ENCODE results near the gene LRRN2.
"Not testable (repeated sequence)": the region's sequence is repeated elsewhere in the genome, so short reads cannot be mapped to it uniquely, and the experiment has no call there.

Gene LRRN2

GRCh38 chr1:204629459-204629858 is 56.1 kb downstream of the LRRN2 start:
- DNase-seq (ENCODE audit: low spot score), result not testable (repeated sequence)

DNA sequence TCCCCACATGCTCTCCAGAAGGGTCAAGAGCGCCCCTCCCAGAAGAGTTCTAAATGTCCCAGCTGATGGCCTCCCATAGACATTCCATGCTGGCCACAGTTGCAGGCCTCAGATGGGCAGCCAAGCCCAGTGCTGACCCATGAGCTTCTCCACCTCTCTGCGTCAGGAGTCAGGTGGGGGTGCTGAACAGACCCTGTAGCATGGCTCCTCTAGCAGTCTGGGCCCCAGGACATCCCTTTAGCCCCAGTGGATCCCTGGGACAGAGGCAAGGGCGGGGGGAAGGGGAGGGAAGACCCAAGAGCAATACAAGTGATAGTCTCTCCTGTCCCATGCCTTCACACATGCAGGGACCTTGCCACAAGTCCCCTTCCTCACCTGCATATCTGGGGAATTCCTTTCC is 56.7 kb downstream of the LRRN2 start:
- no peak for DNase-seq (ENCODE audit: low spot score)

GRCh38 chr1:204627436-204627835 is 58.1 kb downstream of the LRRN2 start:
- no peak for DNase-seq (ENCODE audit: low spot score)

- no peak for DNase-seq (ENCODE audit: low spot score)
These were observed 59.2 kb downstream of the LRRN2 start for GRCh38 chr1:204626381-204626780.

- DNase-seq (ENCODE audit: low spot score), result no peak
These were observed 60.8 kb downstream of the LRRN2 start for GRCh38 chr1:204624631-204625216.

GRCh38 chr1:204623894-204624361 is 61.6 kb downstream of the LRRN2 start:
- DNase-seq (ENCODE audit: low spot score), result peak; percentile 16

GRCh38 chr1:204623365-204623893 is 62.1 kb downstream of the LRRN2 start:
- no peak for DNase-seq (ENCODE audit: low spot score)

DNA sequence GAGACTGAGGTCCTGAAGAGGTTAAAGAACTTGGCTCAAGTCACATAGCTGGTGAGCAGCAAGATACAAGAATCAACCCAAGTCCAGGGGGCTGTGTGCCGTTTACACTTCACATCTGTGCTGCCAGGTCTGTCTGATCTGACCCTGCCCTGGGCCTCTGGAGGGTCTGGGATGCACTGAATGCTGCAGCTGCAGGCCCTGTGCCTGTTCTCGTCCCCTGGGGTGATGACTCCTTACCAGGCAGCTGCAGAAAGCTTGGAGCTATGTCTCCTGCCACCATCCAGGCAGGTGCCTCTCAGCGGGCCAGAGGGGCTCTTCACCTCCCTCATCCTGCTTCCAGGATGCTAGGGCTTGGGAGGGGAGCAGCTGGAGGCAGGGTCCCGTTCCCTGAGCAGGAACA is 63.5 kb downstream of the LRRN2 start:
- no peak for DNase-seq (ENCODE audit: low spot score)

- DNase-seq (ENCODE audit: low spot score), result no peak
These were observed 64.1 kb downstream of the LRRN2 start for GRCh38 chr1:204621396-204621795.

GRCh38 chr1:204619721-204620120 is 65.8 kb downstream of the LRRN2 start:
- no peak for DNase-seq (ENCODE audit: low spot score)

DNA sequence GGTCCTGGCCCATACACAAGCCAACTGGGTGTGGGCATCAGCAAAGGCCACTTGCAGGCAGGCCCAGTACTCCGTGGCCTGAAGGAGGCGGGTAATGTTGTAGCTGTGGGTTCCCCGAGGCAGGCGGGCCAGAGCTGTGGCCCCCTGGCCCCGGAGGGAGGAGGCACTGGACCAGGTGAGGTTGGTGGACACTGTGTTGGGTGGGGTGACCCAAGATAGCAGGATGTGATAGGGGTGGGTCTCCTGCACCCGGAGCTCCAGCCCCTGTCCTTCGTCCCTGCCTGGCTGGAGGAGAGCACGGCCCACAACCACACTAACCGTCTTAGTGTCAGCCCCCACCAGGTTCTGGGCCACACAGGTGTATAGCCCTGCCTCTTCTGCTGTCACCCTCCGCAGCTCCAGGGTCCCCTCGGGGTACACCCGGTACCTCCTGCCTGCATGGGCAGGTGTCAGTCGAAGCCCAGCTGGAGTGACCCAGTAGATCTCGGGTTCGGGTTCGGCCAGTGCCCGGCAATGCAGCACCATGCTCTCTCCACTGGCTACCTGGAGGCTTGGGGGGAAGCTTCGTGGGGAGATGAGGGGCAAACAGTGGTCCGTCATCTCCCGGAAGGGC is 67.3 kb downstream of the LRRN2 start:
- no peak for DNase-seq (ENCODE audit: low spot score)

GRCh38 chr1:204617256-204618147 is 68.0 kb downstream of the LRRN2 start:
- DNase-seq (ENCODE audit: low spot score), result no peak

DNA sequence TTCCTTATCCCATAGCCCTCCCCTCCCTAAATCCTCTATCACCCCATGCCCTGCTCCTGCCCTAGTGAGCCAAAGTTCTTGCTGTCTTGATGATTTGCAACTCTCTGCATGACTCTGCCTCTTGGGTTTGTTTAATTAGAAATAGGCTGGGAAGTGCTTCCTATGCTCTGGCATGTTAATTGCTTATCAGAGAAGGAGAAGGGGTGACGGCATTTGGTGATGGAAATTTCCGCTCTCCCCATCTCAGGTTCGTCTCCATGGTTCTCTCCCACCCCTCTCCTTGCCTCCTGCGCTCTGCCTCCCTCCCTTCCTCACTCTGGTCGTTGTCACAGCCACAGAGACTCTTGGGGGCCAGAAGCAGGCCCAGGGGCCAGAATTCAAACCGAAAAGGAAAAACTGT is 68.9 kb downstream of the LRRN2 start:
- no peak for DNase-seq (ENCODE audit: low spot score)

- no peak for DNase-seq (ENCODE audit: low spot score)
These were observed 69.7 kb downstream of the LRRN2 start for GRCh38 chr1:204615881-204616280.

GRCh38 chr1:204613636-204614035 is 71.9 kb downstream of the LRRN2 start:
- DNase-seq (ENCODE audit: low spot score), result no peak

DNA sequence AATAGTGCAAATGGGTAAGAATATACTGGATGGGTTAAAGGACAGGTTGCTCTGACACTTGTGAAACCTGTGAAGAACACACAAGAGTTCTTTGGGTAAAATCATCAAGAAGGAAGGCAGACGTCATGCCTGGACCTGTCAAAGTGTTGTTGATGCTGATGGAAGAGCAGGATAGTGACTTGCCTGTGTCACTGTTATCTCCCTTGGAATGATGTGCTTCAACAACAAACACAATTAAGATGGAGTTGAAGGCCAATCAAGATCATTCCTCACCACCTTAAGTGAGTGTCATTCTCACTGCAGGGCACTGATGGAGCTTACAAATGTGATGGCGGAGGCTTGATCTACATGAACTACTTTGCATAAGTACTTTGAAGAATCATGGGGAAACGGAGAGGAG is 73.2 kb downstream of the LRRN2 start:
- no peak for DNase-seq (ENCODE audit: low spot score)

- no peak for DNase-seq (ENCODE audit: low spot score)
These were observed 74.5 kb downstream of the LRRN2 start for GRCh38 chr1:204611036-204611435.

- DNase-seq (ENCODE audit: low spot score), result no peak
These were observed 77.6 kb downstream of the LRRN2 start for GRCh38 chr1:204607910-204608309.

GRCh38 chr1:204605791-204606190 is 79.7 kb downstream of the LRRN2 start:
- DNase-seq (ENCODE audit: low spot score), result no peak

DNA sequence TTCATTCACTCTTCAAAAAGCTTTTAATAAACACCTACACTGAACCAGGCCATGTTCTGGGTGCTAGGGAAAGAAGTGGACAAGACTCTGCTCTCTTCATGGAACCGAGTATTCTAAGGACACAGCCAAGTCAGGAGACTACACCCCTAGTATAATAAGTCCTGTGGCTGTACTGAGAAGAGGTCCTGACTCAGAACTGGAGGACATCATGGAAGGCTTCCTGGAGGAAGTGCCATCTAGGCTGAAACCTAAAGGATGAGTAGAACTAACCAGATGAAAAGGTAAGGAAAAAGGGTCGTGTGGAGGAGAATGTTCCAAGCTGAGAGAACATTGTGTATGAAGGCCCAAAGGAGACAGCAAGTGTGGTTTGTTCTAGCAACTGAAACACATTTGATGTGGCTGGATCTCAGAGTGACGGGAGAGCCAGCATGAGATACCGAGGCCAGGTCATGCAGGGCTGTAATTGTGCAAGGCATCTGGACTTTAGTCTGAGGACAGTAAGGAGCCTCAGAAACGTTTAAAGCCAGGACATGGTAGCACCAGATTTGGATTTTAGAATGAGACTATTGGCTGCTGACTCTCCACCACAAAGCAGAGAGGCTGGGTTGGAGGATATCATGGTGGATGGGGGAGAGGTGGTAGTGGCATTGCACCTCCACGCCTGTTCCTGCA is 82.5 kb downstream of the LRRN2 start:
- no peak for DNase-seq (ENCODE audit: low spot score)

GRCh38 chr1:204602111-204602579 is 83.4 kb downstream of the LRRN2 start:
- DNase-seq (ENCODE audit: low spot score), result no peak

DNA sequence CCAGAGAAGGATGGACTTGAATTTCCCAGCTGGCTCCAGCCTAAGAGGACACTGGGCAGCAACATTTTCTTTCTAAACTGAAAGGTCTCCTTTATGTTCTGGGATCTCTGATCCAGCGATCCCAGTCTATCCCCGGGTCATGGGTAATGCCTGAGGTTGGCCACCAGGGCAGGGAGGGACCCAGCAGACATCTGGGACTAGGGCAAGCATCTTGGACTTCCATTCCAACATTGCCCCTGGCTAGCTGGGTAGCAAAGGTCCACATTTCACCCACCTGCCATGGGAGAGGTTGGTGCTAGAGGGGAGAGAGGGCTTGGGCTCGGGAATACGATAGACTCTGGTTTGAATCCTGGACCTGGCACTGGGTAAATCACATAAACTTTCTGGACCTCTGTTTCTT is 84.6 kb downstream of the LRRN2 start:
- no peak for DNase-seq (ENCODE audit: low spot score)

Measured in germinal center (tissue), 1 donor.